HG03378 (cell line): ENCODE measurements around the gene MAN1C1.

ENCODE experiments used
- ATAC-seq: cut with Tn5 transposase; IDR thresholded peaks from one replicate; pipeline ENCODE4 v1.9.1; 2021; ENCODE audit warnings: mild to moderate bottlenecking, moderate library complexity; ENCODE audit not compliant: unreplicated experiment

Gene MAN1C1

DNA sequence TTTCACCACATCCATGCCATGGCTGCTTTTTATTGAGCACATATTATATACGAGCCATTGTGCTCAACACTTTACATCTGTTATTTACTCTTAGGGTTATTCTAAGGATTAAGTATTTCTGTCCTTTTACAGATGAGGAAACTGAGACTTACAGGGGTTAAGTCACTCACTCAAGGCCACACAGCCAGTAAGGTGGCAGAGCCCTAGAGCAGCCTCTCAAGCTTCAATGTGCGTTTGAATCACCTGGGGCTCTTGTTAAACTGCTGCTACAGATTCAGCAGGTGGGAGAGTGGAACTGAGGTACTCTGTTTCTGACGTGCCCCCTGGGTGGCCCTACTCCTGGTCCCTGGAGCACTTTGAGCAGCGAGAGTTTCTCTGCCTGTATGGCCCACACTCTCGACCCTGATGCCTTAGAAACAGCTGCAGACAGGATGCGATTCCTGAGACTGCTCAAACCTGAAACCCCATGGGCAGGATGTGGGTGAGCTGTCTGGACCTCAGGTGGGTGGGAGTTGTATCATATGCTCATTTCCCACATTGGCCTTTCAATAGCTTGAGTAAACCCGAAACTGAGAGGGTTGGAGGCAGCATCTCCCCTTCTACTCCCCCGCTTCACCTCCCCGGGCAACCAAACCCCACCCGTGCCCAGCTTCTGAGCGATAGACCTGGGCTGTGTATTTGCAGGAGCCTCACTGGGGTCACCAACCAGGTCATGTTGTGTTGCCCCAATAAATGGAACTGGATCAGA lies 59.3 kb downstream of the MAN1C1 start:
- ATAC-seq: peak; percentile 90

DNA sequence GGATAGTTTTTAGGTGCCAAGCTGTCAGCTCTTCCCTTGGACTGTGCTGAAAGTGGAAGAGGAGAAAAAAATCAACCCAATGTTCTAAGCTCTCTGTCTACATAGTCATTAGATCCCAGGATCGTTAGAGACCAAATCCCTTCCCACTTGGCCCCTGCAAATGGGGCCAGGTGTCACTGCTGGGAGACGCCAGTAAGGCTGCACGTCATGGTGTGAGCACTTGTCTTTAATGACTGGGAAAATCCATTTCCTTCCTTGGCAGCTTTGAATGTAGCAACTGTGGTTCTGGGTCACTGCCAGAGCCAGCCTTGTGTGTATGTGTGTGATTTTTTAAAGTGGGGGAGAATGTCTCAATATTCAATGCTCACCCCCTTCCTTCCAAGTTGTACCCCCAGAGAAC lies 59.9 kb downstream of the MAN1C1 start:
- ATAC-seq: peak; percentile 12

DNA sequence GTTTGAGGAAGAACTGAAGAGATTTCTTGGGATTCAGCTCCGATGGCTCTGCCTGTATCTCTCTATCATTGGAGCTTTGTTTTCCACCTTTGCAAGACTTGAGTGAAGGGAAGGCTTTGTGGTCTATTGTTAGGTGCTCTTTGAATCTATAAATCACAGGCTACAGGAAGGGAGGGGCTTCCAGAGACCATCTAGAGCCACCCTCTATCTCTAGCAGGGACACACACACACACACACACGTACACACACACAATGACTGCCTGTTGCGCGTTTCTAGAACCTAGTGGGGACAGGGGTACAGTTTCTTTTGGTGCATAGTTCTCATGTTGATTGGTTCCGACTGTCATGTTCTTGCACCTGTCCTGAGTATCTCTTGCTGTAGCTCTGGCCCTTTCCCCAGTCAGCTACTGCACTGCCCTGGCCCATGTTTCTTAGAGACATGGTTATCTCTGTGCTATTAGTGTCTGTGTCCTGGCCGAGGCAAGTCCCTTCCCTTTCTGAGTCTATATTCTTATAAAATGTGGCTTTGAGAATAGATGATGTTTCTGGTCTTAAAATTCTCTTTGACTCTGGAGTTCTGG lies 60.7 kb downstream of the MAN1C1 start:
- no peak for ATAC-seq

DNA sequence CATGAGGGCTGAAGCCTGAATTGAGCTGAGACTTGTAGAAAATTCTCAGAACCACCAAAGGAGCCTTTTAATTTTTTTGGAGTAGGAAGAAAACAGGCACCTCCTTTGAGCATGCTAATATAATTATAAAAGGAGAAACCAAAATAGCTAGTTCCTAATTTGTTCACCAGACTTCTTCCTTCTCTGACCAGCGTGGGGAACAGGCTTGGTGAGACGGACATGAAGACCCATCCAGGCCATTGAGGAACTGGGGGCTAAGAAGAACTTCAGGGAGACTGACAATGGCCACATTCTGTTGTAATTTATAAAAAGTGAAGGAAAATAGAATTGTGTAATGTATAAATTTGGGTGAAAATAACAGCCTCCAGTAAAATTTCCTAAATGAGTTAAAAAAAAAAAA lies 62.6 kb downstream of the MAN1C1 start:
- no peak for ATAC-seq

DNA sequence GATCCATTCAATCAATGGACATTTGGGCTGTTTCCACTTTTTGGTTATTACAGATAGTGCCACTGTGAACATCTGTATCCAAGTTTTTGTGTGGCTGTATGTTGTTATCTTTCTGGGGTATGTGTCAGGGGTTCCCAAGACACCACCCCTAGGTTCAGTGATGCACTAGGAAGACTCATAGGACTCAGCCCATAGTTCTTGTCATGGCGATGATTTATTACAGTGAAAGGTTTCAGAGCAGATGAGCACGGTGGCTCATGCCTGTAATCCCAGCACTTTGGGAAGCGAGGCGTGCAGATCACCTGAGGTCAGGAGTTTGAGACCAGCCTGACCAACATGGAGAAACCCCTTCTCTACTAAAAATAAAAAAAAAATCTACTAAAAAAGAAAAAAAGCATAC lies 64.1 kb downstream of the MAN1C1 start:
- no peak for ATAC-seq

DNA sequence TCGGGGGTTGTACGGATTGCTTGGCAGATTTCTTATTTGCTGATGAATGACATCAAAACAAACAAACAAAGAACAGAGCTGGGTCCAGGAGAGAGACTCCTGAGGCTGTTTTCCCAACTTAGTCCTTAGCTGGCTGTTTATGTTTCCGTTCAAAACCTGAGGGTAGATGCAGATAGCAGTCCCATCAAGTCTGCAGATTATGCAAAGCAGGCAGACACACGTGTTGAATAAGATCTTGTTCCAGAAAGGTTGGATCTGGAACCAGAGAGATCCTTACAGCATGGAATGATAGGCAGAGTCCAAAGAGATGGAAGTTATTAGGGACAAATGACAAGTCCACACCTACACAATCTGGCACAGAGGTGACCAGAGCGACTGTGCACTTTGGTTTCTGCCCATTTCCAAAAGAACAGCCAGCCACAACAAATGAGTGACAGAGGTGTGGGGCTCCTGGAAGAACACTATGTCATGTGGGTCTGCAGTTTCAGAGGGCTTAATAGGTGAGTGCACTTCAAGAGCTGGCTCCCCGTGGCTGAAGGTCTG lies 65.5 kb downstream of the MAN1C1 start:
- ATAC-seq: no peak

DNA sequence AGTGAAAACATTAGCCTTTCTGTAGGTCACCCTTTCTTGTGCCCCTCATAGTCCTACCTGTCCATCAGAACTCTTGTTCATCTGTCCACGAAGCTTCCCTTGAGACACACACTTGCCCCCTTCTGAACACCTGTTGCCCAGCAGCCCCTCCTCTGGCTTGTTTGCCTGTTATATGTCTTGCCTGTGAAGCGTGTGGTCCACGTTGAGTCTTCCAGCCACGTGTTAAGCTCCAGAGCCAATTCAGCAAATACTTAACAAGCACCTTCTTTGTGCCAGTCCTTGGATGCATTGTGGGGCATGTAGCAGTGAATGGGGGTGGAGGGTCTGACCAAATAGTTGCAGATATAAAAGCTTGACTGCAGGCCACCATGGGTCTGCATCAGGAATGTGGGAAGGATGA lies 66.6 kb downstream of the MAN1C1 start:
- ATAC-seq: no peak

DNA sequence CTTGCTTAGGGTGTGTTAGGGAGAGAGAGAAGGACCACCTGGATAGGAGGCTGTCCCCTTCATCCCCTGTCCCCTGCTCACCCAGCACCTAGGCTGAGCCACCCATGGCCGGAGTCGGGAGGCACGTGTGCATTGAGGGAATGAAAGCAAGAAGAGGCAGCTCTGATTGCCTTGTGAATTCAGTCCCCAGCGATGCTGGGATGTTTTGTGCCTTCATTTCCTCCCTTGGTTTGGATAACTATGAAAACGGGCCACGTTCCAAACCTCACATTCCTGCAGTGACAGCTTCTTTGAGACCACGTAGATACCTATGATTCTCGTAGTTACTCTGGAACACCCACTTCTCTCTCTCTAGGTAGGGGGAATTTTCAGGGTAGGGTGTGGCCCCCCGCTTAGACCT lies 67.1 kb downstream of the MAN1C1 start:
- no peak for ATAC-seq

DNA sequence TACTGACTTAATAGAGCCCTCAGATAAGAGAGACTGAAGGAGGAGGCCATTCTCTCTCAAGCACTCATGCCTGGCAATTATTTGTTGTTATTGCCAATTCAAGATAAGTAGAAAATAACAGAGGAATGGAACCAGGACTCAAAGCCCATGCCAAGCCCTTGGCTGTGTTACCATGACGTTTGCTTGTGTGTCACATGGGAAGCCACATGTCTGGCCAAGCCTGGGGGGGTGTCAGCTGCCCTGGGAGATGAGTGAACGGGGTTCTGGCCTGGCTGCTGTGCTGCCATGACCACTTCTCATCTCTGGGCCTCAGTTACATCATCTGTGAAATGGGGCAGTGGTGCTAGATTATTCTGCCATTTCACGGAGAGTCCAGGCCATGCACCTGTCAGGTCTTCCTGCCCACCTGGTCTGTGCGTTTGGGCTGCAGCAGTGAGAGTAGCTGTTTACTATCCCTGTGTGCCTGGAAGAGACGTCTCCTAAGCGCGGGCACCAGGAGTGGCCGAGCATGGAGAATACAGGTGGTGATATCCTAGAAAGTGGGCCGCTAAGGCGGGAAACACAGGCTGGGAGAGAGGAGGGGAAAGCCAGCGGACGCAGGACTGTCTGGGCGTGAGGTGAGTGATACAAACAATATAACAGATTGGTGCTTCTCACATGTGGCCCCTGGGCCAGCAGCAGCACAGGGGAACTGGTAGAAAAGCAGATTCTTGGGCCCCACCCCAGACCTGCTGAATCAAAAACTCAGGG lies 67.8 kb downstream of the MAN1C1 start:
- ATAC-seq: no peak

DNA sequence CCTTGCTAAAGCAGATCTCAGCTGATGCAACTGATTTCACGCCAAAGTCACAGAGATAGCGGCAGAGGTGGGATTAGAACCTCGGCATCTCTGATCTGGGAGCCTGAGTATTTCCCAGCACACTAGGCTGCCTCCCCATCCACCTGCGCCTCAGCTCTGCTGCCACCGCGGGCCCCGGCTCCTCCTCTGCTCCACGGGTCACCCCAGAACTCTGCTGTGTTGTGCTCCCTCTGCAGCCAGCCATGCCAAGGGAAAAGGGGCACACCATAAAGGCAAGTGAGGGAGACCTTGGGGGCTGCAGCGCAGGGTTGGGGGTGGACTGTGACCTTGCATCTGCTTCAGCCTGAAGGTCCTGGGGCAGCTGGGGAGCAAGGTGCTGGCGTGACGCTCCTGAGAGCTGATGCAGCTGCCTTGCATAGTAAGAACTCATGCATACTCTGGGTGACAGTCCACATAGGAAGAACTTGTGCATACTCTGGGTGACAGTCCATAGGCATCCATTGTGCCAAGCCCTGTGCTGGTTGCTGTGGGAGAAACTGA lies 68.7 kb downstream of the MAN1C1 start:
- no peak for ATAC-seq

DNA sequence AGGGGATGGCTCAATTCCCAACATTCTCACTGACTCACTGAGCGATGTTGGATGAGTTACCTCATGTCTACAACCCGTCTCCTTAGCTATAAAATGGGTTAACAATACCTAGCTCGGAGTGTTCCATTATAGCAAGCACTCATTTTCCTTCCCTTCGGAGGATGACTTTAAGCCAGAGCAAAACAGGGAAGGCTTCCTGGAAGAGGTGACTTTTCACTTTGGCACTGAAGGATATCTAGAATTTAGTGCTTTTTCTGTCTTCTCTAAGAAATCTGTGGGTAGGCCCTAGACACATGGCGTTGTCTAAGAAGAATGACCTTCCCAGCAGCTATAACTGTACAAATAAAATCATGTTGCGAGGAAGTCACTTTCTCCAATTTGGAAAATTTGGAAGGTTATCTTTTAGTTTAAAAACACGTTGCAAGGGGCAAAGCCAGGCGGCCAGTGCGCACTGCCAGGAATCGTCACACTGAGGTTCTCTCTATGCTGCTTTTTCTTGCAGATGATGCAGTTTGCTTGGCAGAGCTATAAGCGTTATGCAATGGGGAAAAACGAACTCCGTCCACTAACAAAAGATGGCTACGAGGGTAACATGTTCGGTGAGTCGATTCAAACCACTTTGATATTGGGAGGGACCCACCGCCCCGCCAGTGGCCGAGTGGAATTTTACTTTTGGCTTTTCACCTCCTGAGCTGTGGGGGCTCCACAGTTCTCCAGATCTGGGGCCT lies 69.5 kb downstream of the MAN1C1 start:
- ATAC-seq: no peak

DNA sequence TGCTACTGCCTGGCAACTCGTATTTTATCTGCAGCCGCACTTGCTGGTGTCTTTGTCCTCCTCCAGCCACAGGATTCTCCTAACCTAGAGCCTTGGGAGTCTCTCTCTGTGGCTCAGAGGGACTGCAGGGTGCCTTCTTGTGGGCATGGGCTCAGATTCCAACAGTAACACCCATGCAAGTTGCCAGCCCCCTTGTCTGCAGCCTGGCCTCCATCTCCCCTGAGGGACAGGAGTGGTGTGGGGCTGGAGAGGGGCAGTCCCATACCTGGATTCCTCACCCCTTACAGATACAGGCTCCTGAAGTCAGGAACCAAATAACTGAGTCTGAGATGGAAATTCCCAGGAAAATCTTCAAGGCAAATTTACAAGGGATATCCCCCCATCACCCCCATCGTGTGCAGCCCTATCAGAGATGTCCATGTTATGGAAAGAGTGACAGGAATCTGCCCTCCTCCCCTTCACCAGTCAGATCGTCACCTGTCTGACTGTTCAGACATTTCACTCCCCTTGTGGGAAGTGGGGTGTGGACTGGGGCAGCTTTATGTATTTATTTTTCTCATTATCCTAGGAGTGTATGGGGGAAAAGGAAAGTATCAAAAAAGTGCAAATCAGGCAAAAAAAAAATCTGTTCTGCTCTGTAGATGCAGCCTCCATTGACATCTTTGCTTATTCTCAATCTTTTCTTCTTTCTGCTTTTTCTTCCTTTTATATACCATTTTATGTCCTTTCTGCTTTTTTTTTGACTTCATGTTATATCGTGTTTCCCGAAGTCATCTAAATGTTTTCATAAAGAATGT lies 70.8 kb downstream of the MAN1C1 start:
- ATAC-seq: no peak

DNA sequence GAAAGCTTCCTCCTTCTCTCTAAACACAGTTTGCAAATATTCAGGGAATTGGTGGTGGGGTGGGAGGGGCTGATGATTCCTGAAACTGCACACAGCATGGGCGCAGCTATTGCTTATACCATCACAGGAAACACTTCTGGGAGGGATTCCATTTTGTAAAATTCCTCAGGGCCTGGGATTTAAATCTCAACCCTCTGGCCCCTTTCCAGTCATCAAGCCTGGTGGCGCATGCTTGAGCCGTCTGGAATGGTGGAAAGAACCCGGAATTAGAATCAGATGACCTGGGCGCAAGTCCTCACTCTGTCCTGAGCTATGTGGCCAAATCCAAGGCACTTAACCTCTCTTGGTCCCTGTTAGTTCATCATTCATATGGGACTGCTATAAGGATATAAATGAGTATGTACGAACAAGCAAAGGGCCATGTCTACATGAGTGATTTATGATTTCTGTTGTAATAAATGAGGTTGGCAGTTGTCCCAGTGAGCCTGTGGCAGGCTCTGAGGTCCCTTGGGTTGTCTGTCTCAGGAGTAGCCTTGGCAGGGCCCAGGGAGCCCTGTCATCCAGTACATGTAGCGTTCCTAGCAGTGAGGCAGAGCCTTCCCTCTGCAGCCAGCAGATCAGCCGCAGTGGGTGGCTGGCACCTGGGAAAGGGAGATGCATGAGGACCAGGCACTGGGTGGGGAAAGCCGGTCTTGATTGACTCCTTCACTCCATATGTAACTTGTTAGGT lies 72.0 kb downstream of the MAN1C1 start:
- ATAC-seq: no peak

DNA sequence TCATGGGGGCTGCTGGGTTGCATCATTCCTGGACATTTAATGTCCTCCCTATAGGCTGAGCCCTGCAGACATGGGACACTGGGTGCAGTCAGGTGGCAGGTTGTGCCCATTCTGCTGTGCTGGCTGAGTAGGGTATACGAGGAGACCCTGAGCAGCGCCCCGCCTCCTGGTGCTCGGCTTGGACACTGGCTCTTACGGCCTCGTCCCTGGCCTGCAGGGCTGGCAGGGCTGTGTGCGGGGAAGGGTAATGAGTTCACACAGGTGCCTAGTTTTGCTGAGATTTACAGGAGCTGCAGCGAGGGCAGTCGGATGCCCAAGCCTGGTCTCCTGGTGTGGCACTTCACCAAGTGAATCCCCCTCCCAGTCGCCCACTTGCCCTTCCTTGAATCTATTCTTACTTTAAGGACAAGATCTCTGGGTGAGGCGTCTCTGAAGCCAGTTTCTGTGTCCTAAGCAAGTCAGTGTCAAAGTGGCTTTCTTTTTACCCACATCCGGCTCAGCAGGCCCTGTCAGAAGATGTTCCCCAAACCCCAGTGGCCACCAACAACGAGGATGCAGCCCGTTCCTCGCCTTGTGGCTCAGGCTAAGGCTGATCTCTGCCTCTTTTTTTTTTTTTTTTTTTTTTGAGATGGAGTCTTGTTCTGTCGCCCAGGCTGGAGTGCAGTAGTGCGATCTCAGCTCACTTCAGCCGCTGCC lies 73.2 kb downstream of the MAN1C1 start:
- no peak for ATAC-seq

DNA sequence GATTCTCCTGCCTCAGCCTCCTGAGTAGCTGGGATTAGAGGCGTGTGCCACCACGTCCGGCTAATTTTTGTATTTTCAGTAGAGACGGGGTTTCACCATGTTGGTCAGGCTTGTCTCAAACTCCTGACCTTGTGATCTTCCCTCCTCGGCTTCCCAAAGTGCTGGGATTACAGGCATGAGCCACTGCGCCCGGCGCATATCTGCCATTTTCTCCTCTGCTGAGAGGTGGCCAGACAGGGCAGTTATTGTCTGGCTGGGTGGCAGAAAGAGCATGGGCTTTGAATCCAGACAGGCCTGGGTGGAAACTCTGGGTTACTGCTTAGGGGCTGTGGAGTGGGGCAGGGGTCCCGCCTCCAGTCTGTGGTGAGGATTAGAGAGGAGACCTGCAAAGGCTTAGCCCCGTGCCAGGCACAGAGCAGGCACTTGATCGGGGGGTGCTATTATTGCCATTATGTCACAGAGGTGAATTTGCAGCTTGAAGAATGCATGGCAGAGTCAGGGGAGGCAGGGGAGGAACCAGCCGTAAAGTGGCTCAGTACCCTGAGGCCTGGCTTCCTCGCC lies 73.9 kb downstream of the MAN1C1 start:
- ATAC-seq: no peak

DNA sequence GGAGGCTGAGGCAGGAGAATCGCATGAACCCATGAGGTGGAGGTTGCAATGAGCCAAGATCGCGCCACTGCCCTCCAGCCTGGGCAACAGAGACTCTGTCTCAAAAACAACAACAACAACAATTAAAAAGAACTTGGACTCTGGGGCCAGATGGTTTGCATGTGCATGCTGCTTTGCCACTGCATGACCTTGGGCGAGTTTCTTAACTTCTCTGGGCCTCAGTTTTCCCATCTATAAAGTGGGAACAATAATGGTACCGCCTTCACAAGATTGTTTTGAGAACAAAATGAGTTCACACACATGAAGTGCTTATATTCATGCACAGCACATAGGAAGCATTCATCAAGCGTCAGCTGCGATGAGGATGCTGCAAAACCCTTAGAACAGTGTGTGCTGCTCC lies 74.6 kb downstream of the MAN1C1 start:
- ATAC-seq: no peak

DNA sequence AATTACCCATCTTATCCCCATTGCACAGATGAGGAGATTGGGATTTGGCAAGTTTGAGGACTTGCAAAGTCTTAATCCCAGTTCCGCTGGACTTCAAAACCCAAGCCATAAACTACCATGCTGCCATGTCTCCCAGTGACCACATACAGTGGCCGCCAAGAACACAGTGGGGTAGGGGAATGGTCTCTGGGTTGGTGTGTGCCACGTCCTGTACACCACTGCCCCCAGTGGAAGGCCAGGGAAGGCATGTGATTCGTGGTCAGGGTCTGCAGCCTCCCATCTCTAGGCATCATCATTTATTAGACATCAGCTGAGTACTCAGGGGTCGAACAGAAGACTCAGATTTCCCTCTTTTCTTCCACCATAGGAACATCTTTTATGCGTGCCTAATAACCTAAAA lies 76.0 kb downstream of the MAN1C1 start:
- no peak for ATAC-seq

DNA sequence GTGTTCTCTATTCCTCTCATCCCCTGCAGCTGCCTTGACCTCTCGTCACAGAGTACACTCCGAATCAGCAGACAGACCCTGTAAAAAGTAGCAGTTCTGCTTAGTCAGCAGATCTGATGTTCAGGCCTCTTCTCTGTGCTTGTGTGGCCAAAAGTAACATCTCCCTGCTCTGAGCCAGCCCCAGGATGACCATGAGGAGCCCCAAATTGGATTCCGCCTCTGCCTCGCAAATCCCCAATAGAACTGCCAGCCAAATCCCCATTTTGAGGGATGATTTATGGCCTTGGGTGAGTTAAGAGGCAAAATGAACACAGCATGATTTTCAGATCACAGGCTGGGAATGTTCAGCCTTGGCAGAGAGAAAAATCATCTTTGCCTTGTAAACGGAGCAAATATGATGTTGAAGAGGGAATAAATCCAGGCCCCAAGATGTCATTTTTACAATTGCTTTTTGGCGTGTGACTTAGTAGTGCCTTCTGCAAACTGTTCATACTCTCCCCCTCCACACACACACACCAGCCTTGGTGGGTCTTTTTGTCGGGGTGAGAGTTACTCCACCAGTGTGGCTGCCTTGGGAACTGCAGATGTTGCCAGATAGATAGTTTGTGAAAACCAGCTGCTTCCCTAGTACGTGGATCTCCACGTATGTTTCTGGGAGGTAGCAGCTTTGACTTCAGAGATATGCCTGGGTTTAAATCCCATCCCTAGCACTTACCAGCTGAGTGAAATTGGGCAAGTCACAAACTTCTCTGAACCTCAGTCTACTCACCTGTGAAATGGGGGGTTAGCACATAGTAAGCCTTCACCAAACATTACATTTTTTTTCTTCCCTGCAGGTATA lies 77.8 kb downstream of the MAN1C1 start:
- no peak for ATAC-seq
